Effector CD8-positive, alpha-beta T cell (primary cell): ENCODE measurements around the gene CFAP210.
"Not testable (repeated sequence)": the region's sequence is repeated elsewhere in the genome, so short reads cannot be mapped to it uniquely, and the experiment has no call there.

ENCODE experiments used
- DNase-seq: peaks from one replicate; lab custom pipeline; 2025; lab: John Stamatoyannopoulos, UW

The CFAP210 gene

DNA sequence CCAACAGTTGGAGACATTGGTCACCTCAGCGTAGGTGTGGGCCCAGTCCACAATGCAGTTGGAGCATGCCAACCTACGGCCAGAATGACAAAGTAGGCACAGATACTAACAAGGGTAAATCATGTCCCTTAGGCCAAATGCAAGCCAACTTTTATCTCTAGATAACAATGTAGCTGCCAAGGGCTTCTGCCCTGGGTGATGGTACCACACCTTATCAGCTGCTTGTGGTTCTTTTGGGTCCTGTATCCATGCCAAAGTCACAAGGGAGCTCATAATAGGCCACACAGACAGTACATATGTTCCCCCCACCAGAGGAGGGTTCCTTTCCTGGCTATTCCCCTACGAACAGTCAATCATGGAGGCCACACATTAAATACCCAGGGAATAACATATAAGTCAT, 19.1 kb upstream of the CFAP210 start:
- DNase-seq = no peak

GRCh38 chr2:169712791-169713227, 18.6 kb upstream of the CFAP210 start:
- no peak for DNase-seq

GRCh38 chr2:169711751-169712509, 17.7 kb upstream of the CFAP210 start:
- no peak for DNase-seq

- no peak for DNase-seq
Observed at GRCh38 chr2:169709981-169710380, 15.8 kb upstream of the CFAP210 start.

- no peak for DNase-seq
Observed at GRCh38 chr2:169709331-169709730, 15.1 kb upstream of the CFAP210 start.

DNA sequence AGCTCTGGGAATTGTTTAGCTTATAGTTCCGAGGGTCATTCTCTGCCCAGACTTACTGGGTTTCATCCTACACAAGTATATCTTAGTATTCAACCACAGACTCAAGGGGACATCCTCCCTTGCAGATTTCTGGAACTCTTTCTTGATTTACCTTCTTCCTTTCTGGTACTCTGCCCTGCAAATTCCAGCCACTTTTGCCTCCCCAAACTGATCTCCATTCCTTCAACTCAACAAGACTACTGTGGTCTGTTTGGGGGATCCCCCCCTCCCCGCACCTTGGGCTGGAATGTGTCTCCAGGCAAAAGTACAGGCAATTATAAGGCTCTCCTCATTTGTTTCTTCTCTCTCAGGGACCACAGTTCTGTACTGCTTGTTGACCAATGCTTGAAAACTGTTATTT, 13.4 kb upstream of the CFAP210 start:
- no peak for DNase-seq

DNA sequence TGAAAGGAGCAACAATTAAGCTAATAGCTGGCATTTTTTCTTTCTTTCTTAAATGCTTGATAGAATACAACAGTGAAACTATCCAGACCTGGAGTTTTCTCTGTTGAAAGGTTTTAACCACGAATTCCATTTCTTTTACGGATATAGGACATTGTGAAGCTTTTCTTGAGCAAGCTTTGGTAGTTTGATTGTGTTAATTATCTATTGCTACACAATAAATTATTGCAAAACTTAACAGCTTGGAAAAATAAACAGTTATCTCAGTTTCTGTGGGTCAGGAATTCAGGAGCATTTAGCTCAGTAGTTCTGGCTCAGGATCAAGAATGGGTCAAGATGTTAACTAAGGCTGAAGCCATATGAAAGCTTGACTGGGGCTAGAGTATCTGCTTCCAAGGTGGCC, 11.7 kb upstream of the CFAP210 start:
- no peak for DNase-seq

- DNase-seq = no peak
Observed at GRCh38 chr2:169704160-169704708, 10.0 kb upstream of the CFAP210 start.

GRCh38 chr2:169702996-169703395, 8.8 kb upstream of the CFAP210 start:
- DNase-seq = no peak

- DNase-seq = not testable (repeated sequence)
Observed at GRCh38 chr2:169699173-169699572, 5.0 kb upstream of the CFAP210 start.

GRCh38 chr2:169696381-169696780, 2.2 kb upstream of the CFAP210 start:
- no peak for DNase-seq

GRCh38 chr2:169694894-169695260, 672 bp upstream of the CFAP210 start:
- DNase-seq = no peak

DNA sequence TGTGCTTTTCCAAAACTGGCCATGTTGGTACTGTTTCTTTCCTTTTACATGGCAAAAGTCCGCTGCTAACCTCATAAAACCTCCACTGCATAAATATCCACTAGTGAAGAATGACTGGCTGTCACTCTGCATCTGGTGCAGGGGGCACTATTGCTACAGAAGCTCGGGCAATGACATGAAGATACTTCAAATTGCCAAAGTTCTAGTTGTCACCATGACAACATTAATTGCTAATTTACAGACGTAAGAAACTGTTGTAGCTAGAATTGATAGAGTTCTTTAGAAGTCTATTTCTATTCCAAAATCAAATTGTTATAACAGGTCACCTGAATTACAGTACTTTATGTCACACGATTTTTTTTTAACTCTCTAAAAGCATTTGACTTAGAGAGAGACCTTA, 845 bp downstream of the CFAP210 start:
- no peak for DNase-seq

GRCh38 chr2:169692718-169693117, 1.5 kb downstream of the CFAP210 start:
- no peak for DNase-seq

DNA sequence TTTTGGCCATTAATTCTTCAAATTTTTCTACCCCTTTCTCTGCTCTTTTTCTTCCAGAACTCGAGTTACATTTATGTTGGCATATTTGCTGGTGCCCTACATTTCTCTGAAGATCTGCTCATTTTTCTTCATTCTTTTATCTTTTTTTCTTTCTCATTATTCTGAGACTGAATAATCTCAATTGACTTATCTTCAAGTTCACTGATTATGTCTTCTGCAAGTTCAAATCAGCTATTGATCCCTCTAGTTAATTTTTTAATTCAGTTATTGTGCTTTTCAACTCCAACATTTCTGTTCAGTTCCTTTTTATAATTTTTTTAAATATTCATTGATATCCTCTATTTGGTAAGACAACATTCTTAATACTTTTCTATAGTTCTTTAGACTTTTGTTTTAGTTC, 3.2 kb downstream of the CFAP210 start:
- DNase-seq = no peak

- not testable (repeated sequence) for DNase-seq
Observed at GRCh38 chr2:169687943-169688342, 6.3 kb downstream of the CFAP210 start.

DNA sequence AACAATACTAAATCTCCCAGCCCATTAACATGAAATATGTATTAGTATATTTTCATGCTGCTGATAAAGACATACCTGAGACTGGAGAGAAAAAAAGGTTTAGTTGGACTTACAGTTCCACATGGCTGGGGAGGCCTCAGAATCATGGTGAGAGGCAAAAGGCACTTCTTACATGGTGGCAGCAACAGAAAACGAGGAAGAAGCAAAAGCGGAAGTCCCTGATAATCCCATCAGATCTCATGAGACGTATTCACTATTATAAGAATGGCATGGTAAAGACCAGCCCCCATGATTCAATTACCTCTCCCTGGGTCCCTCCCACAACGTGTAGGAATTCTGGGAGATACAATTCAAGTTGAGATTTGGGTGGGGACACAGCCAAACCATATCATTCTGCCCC, 7.4 kb downstream of the CFAP210 start:
- not testable (repeated sequence) for DNase-seq

GRCh38 chr2:169684712-169685111, 9.5 kb downstream of the CFAP210 start:
- not testable (repeated sequence) for DNase-seq

DNA sequence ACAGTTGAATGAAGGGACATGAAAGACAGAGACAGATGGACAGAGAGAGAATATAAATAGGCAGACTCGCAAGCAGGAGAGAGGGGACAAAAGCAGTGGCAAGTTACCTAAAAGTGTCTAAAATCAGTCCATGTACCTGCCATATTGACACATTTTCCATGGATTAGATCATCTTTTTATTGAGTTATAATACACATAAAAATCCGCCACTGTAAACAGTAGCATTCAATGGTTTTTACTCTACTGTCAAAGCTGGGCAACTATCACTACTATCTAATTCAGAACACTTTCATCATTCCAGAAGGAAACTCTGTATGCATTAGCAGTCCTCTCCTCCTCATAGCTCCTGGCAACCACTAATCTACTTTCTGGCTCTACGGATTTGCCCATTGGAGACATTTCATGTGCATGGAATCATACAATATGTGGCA, 10.1 kb downstream of the CFAP210 start:
- DNase-seq = no peak

DNA sequence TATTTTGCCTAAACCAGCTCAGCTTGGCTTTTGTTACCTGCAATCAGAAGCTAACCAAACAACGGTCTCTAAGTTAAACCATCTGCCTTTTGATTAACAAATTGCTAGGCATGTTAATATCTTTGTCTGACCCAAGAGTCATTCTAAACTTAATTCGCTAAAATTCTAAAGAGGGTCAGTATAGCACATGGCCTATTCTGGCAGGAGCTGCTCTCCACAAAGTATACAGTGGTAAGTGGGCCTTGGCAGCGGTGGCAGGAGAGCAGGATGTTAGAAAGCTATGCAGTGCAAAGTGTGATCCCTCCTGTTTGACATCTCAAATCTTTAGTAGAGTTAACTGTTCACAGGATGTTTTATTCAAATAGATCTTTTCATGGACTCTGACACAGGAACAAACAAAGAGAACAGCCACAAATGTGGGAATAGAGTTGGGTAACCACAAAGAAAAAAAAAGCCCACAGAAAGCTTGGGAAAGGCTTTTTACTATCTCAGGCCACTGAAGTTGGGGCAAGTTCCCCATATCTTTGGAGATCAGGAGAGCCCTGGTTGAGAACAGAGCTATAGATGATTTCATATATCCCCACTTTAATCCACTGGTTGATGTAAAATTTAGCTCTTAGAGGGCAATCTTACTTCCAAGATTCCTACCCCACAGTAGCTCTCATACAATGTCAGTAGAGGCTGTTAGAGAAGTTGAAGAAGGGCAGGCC, 10.6 kb downstream of the CFAP210 start:
- no peak for DNase-seq

DNA sequence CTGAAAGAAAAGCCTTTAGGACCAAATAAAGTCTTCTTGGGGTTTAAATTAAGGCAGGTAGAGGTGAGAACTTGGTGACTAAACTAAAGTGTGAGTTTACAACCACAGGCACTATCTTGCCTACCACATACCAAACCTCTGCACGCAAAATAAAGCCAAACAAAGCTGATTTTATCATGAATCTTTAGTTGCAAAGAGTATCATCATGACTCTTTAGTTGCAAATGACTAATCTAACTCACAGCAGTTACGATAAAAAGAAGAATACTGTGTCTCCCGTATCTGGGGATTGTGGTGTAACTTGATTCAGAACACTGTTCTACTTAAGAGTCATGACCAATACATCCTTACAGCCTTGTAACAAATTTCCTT, 11.2 kb downstream of the CFAP210 start:
- DNase-seq = no peak

- no peak for DNase-seq
Observed at GRCh38 chr2:169676850-169677249, 17.4 kb downstream of the CFAP210 start.

DNA sequence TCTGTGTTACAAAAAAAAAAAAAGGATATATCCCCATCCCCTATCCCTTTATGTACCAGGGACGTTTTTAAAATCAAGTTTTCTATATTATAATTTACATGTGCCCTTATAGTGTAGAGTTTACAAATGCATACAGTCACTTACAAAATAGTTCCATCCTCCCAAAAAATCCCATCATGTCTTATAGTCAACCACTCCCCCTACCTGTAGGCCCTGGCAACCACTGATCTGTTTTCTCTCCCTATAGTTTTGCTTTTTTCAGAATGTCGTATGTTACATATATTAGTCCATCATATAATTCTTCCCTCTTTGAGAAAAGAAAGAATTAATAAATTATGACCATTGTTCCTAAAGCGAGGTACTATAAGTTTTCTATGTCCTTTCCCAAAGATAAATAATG, 17.8 kb downstream of the CFAP210 start:
- no peak for DNase-seq
